Caco-2 (cell line): ENCODE measurements around the gene TCF12. TPM values are rescaled to one million over a fixed set of nuclear protein-coding genes. Genes with fewer than 3 reads are reported as not detected.

ENCODE experiments used
- BruUV-seq: library from RNA; stranded (reverse); fragments of 400-500 nt; replicated peaks from 2 replicates; lab custom pipeline; 2021; lab: Mats Ljungman, UMichigan
- CTCF ChIA-PET: fragments of 300-600 bp; sonication (Branson Sonifier 250); formaldehyde crosslinking; loops from one replicate; lab custom pipeline; 2022; ENCODE audit warnings: antibody characterized with exemption; lab: Charles Lee
- POLR2A ChIA-PET: fragments of 300-600 bp; sonication (Branson Sonifier 250); formaldehyde crosslinking; loops from one replicate; lab custom pipeline; 2022; ENCODE audit warnings: antibody characterized with exemption; lab: Charles Lee
- DNase-seq, 2 experiments: peaks; one replicate each; pipeline versions ENCODE4 v3.0.0 to v3.0.0-alpha.2; 2020 to 2022
- H3K27me3 ChIP-seq: replicated peaks from 2 replicates; pipeline ENCODE4 v1.6.0; 2011; ENCODE audit warnings: low read length; ENCODE audit not compliant: control insufficient read depth, insufficient read depth
- H3K36me3 ChIP-seq: 2 replicates; pipeline ENCODE4 v1.5.1; 2011; ENCODE audit warnings: low read length; ENCODE audit not compliant: control insufficient read depth, insufficient read depth
- H3K4me1 ChIP-seq: fragments of 250-450 bp; sonication (Bioruptor Pico); 2 replicates; pipeline ENCODE4 v1.5.1; 2020; ENCODE audit warnings: mild to moderate bottlenecking
- H3K4me3 ChIP-seq: 2 replicates; pipeline ENCODE4 v1.5.1; 2011; ENCODE audit warnings: low read depth, mild to moderate bottlenecking, control low read depth, low read length
- H3K9me3 ChIP-seq: fragments of 250-450 bp; sonication (Bioruptor Pico); 2 replicates; pipeline ENCODE4 v1.5.1; 2020; ENCODE audit warnings: mild to moderate bottlenecking, moderate library complexity
- H3K27ac Mint-ChIP-seq: one replicate; pipeline ENCODE4 v1.8.0; 2022; ENCODE audit warnings: mixed read lengths; ENCODE audit not compliant: unreplicated experiment
- H3K27me3 Mint-ChIP-seq: one replicate; pipeline ENCODE4 v1.8.0; 2022; ENCODE audit warnings: mixed read lengths; ENCODE audit not compliant: insufficient read depth, unreplicated experiment
- H3K36me3 Mint-ChIP-seq: one replicate; pipeline ENCODE4 v1.8.0; 2022; ENCODE audit warnings: mild to moderate bottlenecking, mixed read lengths; ENCODE audit not compliant: insufficient read depth, unreplicated experiment
- H3K4me1 Mint-ChIP-seq: one replicate; pipeline ENCODE4 v1.8.0; 2022; ENCODE audit warnings: low read depth, mixed read lengths; ENCODE audit not compliant: unreplicated experiment
- H3K4me3 Mint-ChIP-seq: one replicate; pipeline ENCODE4 v1.8.0; 2022; ENCODE audit warnings: mild to moderate bottlenecking, moderate library complexity, mixed read lengths; ENCODE audit not compliant: unreplicated experiment
- H3K9me3 Mint-ChIP-seq: one replicate; pipeline ENCODE4 v1.8.0; 2022; ENCODE audit warnings: mixed read lengths; ENCODE audit not compliant: unreplicated experiment
- intact Hi-C: fragments of 100-400 bp; cut with micrococcal nuclease; formaldehyde crosslinking; loops from one replicate; pipeline ENCODE4 v1.10.0; 2022; ENCODE audit not compliant: unreplicated experiment
- total RNA-seq: library from RNA; stranded (reverse); gene quantifications from 2 replicates; pipeline ENCODE4 v1.2.3, GENCODE V29; 2022
- TF ChIP-seq, protein P1 (sequence below), 2 experiments: fragments of 200-600 bp in 1 of 2; IDR thresholded peaks; 1 replicate in 1 of 2; 2 replicates in 1 of 2; pipeline versions ENCODE4 v1.5.1 to v1.8.0; 2011 to 2022; ENCODE audit warnings: antibody characterized with exemption in 1 of 2, control low read depth in 1 of 2, inconsistent platforms in 1 of 2, low read depth in 1 of 2, low read length in 1 of 2, mild to moderate bottlenecking in 1 of 2, moderate library complexity in 1 of 2; ENCODE audit not compliant: insufficient read depth in 1 of 2, severe bottlenecking in 1 of 2, unreplicated experiment in 1 of 2

Gene TCF12
- total RNA-seq, 1 experiment from 2014 or later: 64.4 TPM

DNA sequence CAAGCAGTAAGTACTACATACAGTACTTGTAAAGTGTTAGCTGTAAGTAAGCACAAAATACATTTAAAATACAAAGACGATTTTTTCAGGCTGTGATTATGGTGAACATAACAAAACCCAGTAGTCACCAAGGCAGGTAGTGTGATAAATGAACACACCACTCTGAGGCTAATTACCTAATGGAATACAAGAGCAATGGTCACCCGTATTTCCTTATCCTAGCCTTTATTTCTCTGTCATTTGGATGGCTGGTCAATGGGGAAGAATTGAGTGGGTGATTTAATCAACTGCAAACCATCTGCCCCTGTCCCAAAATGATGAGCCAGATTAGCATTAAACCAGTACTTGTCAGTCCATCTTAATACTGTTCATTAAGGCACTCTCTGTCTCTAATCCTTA lies 368.7 kb downstream of the TCF12 start:
- Histone ChIP-seq H3K36me3 (no peaks in the 10 kb centered on the region), H3K9me3 (no peaks in the 10 kb centered on the region), H3K27me3 (no peaks in the 10 kb centered on the region), H3K4me3 (no peak overlapping the region), H3K4me1 (no peaks in the 10 kb centered on the region)
- Mint-ChIP-seq H3K4me1 (no peaks in the 10 kb centered on the region), H3K9me3 (no peaks in the 10 kb centered on the region), H3K27me3 (no peaks in the 10 kb centered on the region), H3K27ac (no peak overlapping the region), H3K36me3 (peaks cover 46% of the 10 kb centered on the region), H3K4me3 (no peak overlapping the region)
- CTCF ChIA-PET: no interaction called here
- intact Hi-C loops: no loop called here
- POLR2A ChIA-PET: no interaction called here
- TF ChIP-seq, protein P1, sequence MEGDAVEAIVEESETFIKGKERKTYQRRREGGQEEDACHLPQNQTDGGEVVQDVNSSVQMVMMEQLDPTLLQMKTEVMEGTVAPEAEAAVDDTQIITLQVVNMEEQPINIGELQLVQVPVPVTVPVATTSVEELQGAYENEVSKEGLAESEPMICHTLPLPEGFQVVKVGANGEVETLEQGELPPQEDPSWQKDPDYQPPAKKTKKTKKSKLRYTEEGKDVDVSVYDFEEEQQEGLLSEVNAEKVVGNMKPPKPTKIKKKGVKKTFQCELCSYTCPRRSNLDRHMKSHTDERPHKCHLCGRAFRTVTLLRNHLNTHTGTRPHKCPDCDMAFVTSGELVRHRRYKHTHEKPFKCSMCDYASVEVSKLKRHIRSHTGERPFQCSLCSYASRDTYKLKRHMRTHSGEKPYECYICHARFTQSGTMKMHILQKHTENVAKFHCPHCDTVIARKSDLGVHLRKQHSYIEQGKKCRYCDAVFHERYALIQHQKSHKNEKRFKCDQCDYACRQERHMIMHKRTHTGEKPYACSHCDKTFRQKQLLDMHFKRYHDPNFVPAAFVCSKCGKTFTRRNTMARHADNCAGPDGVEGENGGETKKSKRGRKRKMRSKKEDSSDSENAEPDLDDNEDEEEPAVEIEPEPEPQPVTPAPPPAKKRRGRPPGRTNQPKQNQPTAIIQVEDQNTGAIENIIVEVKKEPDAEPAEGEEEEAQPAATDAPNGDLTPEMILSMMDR (IDR thresholded peaks at IDR 0.05; ENCODE audit: insufficient read depth in 1 of 2, low read depth in 1 of 2, low read length in 1 of 2, severe bottlenecking in 1 of 2, unreplicated experiment in 1 of 2): no peak
- no peak for DNase-seq
- BruUV-seq: no TSS peak

DNA sequence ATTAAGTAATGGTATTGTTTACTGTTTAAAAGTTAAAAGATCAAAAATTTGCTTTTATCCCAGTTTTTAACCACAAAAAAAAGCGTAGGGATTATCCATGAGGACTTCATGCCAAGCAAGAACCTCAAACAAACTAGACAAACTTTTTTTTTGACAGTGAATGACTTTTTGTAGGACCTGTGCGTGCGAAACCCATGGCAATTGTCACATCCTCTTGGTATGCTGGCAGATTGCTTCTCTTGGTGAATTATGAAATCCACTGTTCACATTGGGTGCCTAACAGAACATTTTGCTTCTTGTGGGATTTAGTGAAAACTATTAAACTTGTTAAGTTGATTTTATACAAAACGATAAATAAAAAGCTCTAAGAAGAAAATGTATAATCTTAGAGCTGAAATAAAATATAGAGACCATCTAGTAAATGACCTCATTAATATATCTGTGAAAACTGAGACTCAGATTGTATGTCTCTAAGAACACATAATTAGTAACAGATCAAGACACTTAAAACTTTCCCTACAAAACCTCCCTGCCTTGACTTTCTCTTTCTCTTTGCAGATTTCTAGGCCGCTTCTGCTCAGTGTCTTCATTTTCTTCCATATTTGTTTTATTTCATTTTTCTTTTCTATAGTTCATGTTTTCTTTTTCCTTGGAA lies 370.6 kb downstream of the TCF12 start:
- Mint-ChIP-seq H3K27ac (no peak overlapping the region), H3K27me3 (no peaks in the 10 kb centered on the region), H3K36me3 (peaks cover 37% of the 10 kb centered on the region), H3K9me3 (no peaks in the 10 kb centered on the region), H3K4me1 (no peaks in the 10 kb centered on the region), H3K4me3 (no peak overlapping the region)
- ChIA-PET POLR2A (no interaction called here), CTCF (no interaction called here)
- Histone ChIP-seq H3K27me3 (no peaks in the 10 kb centered on the region), H3K9me3 (no peaks in the 10 kb centered on the region), H3K4me1 (no peaks in the 10 kb centered on the region), H3K4me3 (no peak overlapping the region), H3K36me3 (no peaks in the 10 kb centered on the region)
- no peak for DNase-seq
- TF ChIP-seq, protein P1 (IDR thresholded peaks at IDR 0.05; ENCODE audit: insufficient read depth in 1 of 2, low read depth in 1 of 2, low read length in 1 of 2, severe bottlenecking in 1 of 2, unreplicated experiment in 1 of 2): no peak
- BruUV-seq: no TSS peak
- intact Hi-C loops: no loop called here

DNA sequence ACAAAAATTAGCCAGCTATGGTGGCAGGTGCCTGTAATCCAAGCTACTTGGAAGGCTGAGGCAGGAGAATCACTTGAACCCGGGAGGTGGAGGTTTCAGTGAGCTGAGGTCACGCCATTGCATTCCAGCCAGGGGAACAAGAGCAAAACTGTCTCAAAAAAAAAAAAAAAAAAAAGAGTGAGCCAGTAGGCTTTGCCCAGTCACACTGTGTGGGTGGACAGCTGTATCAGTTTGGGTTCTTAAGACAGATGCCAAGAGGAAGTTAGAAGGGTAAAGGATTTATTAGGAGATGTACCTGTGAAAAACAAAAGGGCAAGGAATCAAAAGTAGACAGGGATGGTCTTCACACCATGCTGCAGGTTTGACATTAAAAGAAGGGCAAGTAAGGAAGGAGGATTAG lies 371.7 kb downstream of the TCF12 start:
- Histone ChIP-seq H3K36me3 (no peaks in the 10 kb centered on the region), H3K9me3 (no peaks in the 10 kb centered on the region), H3K4me3 (no peak overlapping the region), H3K27me3 (no peaks in the 10 kb centered on the region), H3K4me1 (no peaks in the 10 kb centered on the region)
- Mint-ChIP-seq H3K4me3 (no peak overlapping the region), H3K36me3 (peaks cover 28% of the 10 kb centered on the region), H3K4me1 (no peaks in the 10 kb centered on the region), H3K9me3 (no peaks in the 10 kb centered on the region), H3K27ac (no peak overlapping the region), H3K27me3 (no peaks in the 10 kb centered on the region)
- ChIA-PET POLR2A (no interaction called here), CTCF (interaction anchor here (0.6 to 0.7 kb wide), 2 partner anchors 139 to 758 kb away, joined by 3 to 6 read pairs; no protein-coding TSS in a partner anchor)
- no TSS peak for BruUV-seq
- DNase-seq: no peak
- TF ChIP-seq, protein P1 (IDR thresholded peaks at IDR 0.05; ENCODE audit: insufficient read depth in 1 of 2, low read depth in 1 of 2, low read length in 1 of 2, severe bottlenecking in 1 of 2, unreplicated experiment in 1 of 2): no peak
- intact Hi-C loops: no loop called here
